Measurements from ENCODE around the gene MAP3K13.
"Not testable (repeated sequence)": the region's sequence is repeated elsewhere in the genome, so short reads cannot be mapped to it uniquely, and the experiment has no call there.

Gene MAP3K13

DNA sequence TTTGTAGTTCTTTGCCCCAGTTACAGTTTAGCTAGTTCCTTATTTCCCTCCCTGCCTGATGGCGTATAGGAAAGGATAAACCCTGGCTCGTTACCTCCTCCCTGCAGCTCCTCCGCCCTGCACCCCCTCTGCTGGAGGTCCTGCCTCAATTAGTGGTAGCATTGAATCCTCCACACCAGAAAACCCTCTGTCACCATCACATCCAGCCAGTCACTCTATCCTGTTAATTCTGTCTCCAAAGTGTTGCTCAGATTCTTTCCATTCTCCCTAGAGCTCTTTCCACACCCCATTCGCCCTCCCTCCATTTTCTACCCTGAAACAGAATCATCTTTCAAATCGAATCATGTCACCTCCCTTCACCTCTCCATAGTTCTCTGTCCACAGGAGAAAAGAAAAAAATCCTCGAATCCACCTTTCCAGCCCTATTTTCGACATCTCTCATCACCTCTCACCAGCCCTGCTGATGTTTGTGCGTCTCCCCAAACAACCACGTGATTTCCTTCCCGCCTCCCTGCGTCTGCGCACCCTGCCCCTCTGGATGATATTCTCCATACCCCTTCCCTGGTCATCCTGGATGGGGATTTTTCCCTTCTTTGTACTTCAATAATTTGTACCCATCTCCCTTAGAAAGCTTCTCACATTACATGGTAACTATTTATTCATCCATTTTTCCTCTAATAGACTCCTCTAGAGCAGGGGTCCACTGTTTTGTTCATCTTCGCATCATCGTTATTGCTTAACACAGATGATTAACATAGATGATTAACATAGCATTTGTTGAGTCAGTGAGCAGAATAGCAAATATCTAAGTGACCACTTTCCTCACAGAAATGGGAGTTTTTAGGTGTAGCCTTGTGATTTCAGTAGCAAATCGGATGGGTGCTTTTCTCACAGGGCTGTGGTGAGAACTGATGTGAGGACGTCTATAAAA, 37.1 kb downstream of the MAP3K13 start:
- DNase-seq (no peak), ATAC-seq (replicated peaks) (no peak)
- no peak overlapping the region for H3K4me3 Mint-ChIP-seq
- H3K4me1 Mint-ChIP-seq = no peaks in the 10 kb centered on the region
- no peaks in the 10 kb centered on the region for H3K27me3 Mint-ChIP-seq
- H3K36me3 Mint-ChIP-seq = no peaks in the 10 kb centered on the region
- H3K27ac Mint-ChIP-seq = no peak overlapping the region
- H3K9me3 Mint-ChIP-seq = no peaks in the 10 kb centered on the region

- DNase-seq (no peak), ATAC-seq (replicated peaks) (no peak)
- Mint-ChIP-seq H3K27ac (no peak overlapping the region), H3K4me1 (no peaks in the 10 kb centered on the region), H3K36me3 (no peaks in the 10 kb centered on the region), H3K4me3 (no peak overlapping the region), H3K27me3 (no peaks in the 10 kb centered on the region), H3K9me3 (no peaks in the 10 kb centered on the region)
These were observed 37.9 kb downstream of the MAP3K13 start for GRCh38 chr3:185400866-185401265.

- no peak for DNase-seq
- no peak overlapping the region for H3K4me3 Mint-ChIP-seq
- H3K4me1 Mint-ChIP-seq = no peaks in the 10 kb centered on the region
- H3K27ac Mint-ChIP-seq = no peak overlapping the region
- no peak for ATAC-seq (replicated peaks)
- H3K27me3 Mint-ChIP-seq = no peaks in the 10 kb centered on the region
- no peaks in the 10 kb centered on the region for H3K9me3 Mint-ChIP-seq
- H3K36me3 Mint-ChIP-seq = no peaks in the 10 kb centered on the region
These were observed 38.5 kb downstream of the MAP3K13 start for GRCh38 chr3:185401319-185401955.

GRCh38 chr3:185402561-185402960, 39.6 kb downstream of the MAP3K13 start:
- no peaks in the 10 kb centered on the region for H3K27me3 Mint-ChIP-seq
- no peak for DNase-seq
- no peaks in the 10 kb centered on the region for H3K9me3 Mint-ChIP-seq
- no peak overlapping the region for H3K4me3 Mint-ChIP-seq
- H3K27ac Mint-ChIP-seq = no peak overlapping the region
- no peaks in the 10 kb centered on the region for H3K4me1 Mint-ChIP-seq
- no peak for ATAC-seq (replicated peaks)
- H3K36me3 Mint-ChIP-seq = no peaks in the 10 kb centered on the region

- DNase-seq = no peak
- Mint-ChIP-seq H3K27ac (no peak overlapping the region), H3K9me3 (no peaks in the 10 kb centered on the region), H3K4me3 (no peak overlapping the region), H3K4me1 (no peaks in the 10 kb centered on the region), H3K27me3 (no peaks in the 10 kb centered on the region), H3K36me3 (no peaks in the 10 kb centered on the region)
- no peak for ATAC-seq (replicated peaks)
These were observed 40.1 kb downstream of the MAP3K13 start for GRCh38 chr3:185403002-185403401.

- DNase-seq = no peak
- Mint-ChIP-seq H3K9me3 (no peaks in the 10 kb centered on the region), H3K4me1 (no peaks in the 10 kb centered on the region), H3K4me3 (no peak overlapping the region), H3K27me3 (no peaks in the 10 kb centered on the region), H3K36me3 (no peaks in the 10 kb centered on the region), H3K27ac (no peak overlapping the region)
- ATAC-seq (replicated peaks) = no peak
These were observed 42.3 kb downstream of the MAP3K13 start for GRCh38 chr3:185405243-185405642.

- no peak overlapping the region for H3K4me3 Mint-ChIP-seq
- H3K36me3 Mint-ChIP-seq = no peaks in the 10 kb centered on the region
- H3K9me3 Mint-ChIP-seq = no peaks in the 10 kb centered on the region
- no peaks in the 10 kb centered on the region for H3K27me3 Mint-ChIP-seq
- DNase-seq (no peak), ATAC-seq (replicated peaks) (no peak)
- no peak overlapping the region for H3K27ac Mint-ChIP-seq
- no peaks in the 10 kb centered on the region for H3K4me1 Mint-ChIP-seq
These were observed 42.7 kb downstream of the MAP3K13 start for GRCh38 chr3:185405664-185406063.

DNA sequence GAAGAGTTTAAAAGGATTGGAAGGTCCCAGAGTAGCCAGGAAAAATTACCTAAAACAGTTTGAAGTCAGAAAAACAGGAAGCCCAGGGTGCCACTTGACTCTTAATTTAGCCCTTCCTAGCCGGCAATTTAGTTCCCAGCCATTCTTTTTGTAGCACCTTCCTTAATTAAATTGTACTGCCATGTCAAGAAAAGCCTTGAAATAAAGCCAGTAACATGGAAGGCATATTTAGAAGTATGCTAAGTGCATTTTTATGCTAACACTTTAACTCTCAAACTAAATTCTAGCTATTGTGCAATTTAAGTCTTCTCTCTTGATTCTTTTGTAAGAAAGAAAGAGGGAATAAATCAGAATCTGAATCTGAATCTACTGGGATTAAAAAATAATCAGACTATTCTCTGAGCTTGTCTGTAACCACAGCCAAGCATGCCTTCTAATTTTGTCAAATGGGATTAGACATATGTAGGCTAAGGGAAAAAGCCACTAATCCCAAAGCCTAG, 43.2 kb downstream of the MAP3K13 start:
- ATAC-seq (replicated peaks) (no peak), DNase-seq (no peak)
- H3K4me3 Mint-ChIP-seq = no peak overlapping the region
- H3K4me1 Mint-ChIP-seq = no peaks in the 10 kb centered on the region
- H3K36me3 Mint-ChIP-seq = no peaks in the 10 kb centered on the region
- H3K27ac Mint-ChIP-seq = no peak overlapping the region
- H3K9me3 Mint-ChIP-seq = no peaks in the 10 kb centered on the region
- H3K27me3 Mint-ChIP-seq = no peaks in the 10 kb centered on the region

DNA sequence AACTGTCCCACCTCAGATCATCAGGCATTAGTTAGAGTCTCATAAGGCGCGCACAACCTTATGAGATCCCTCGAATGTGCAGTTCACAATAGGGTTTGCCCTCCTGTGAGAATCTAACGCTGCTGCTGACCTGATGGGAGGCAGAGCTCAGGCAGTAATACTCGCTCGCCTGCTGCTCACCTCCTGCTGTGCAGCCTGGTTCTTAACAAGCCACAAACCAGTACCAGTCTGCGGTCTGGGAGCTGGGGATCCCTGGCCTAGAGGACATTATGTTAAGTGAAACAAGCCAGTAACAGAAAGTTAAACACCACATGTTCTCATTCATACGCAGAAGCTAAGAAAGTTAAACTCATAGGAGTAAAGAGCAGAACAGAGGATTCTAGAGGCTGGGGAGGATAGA, 47.0 kb downstream of the MAP3K13 start:
- Mint-ChIP-seq H3K4me1 (no peaks in the 10 kb centered on the region), H3K36me3 (no peaks in the 10 kb centered on the region), H3K9me3 (no peaks in the 10 kb centered on the region), H3K27me3 (no peaks in the 10 kb centered on the region), H3K27ac (no peak overlapping the region), H3K4me3 (no peak overlapping the region)
- no peak for ATAC-seq (replicated peaks)
- DNase-seq = no peak

GRCh38 chr3:185411133-185411532, 48.2 kb downstream of the MAP3K13 start:
- ATAC-seq (replicated peaks) = no peak
- Mint-ChIP-seq H3K4me1 (no peaks in the 10 kb centered on the region), H3K27ac (no peak overlapping the region), H3K4me3 (no peak overlapping the region), H3K9me3 (no peaks in the 10 kb centered on the region), H3K27me3 (no peaks in the 10 kb centered on the region), H3K36me3 (no peaks in the 10 kb centered on the region)
- DNase-seq = no peak

DNA sequence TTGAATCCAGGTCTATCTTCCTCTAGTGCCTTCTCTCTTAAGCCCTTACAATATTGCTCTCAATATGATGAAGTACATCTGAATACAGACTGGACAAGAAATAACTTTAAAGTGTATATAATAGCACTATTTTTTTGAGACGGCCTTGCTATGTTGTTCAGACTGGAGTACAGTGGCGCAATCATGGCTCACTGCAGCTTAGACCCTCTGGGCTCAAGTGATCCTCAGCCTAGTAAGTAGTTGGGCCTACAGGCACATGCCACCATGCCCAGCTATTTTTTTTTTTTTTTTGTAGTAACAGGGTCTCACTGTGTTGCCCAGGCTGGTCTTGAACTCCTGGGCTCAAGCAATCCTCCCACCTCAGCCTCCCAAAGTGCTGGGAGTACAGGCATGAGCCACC, 53.6 kb downstream of the MAP3K13 start:
- Mint-ChIP-seq H3K9me3 (no peaks in the 10 kb centered on the region), H3K27ac (no peak overlapping the region), H3K36me3 (no peaks in the 10 kb centered on the region), H3K4me3 (no peak overlapping the region), H3K4me1 (peaks cover 8 to 9% of the 10 kb centered on the region in 2 donors), H3K27me3 (peaks cover 0 to 7% of the 10 kb centered on the region in 2 donors)
- no peak for DNase-seq
- no peak for ATAC-seq (replicated peaks)

DNA sequence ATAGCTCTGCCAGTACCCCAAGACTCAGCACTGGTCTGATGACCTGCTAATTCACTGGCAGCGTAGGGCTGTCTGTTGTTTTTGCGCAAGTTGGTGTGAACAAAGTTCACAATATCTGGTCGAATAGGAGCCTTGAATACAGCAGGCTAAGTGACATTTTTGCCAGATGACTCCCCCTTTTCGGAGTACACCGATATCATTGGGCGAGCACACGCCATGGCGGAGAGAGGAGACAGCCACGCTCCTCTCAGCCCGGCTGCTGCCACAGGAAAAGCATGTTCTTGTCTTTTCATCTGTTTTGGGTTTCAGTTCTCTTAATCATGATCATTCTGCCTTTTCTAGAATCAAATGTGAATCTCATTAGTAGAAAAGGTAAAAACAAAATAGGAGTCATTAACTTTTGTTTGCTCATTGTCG, 55.6 kb downstream of the MAP3K13 start:
- not testable (repeated sequence) for H3K9me3 Mint-ChIP-seq, H3K27ac Mint-ChIP-seq, DNase-seq, H3K36me3 Mint-ChIP-seq, H3K4me3 Mint-ChIP-seq, H3K27me3 Mint-ChIP-seq
- ATAC-seq (replicated peaks) = peak; percentile 64 to 68
- peaks cover 8 to 14% of the 10 kb centered on the region in 2 donors for H3K4me1 Mint-ChIP-seq

DNA sequence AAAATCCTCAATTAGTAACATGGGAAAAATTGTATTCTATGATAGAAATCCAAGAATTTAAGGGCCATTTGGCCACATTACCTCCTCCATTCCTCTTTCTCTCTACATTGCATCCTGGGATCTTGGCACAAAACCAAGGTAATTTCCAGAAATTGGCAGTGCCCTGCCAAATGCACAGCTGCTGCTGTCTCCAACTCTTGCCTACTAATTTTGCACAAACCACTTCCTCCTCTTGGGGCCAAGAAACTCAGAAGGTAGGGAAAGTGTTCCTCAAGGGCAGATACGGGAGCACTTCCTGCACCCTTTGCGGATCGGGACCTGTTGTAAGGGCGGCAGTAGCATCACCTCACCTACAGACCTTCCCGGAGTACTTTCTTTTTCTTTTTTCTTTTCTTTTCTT, 57.8 kb downstream of the MAP3K13 start:
- no peak for DNase-seq
- ATAC-seq (replicated peaks) = peak in 1 of 2 donors; percentile 16
- no peak overlapping the region for H3K27ac Mint-ChIP-seq
- peaks cover 10 to 13% of the 10 kb centered on the region in 2 donors for H3K27me3 Mint-ChIP-seq
- no peak overlapping the region for H3K4me3 Mint-ChIP-seq
- no peaks in the 10 kb centered on the region for H3K36me3 Mint-ChIP-seq
- no peaks in the 10 kb centered on the region for H3K9me3 Mint-ChIP-seq
- H3K4me1 Mint-ChIP-seq = peaks cover 8 to 14% of the 10 kb centered on the region in 2 donors

DNA sequence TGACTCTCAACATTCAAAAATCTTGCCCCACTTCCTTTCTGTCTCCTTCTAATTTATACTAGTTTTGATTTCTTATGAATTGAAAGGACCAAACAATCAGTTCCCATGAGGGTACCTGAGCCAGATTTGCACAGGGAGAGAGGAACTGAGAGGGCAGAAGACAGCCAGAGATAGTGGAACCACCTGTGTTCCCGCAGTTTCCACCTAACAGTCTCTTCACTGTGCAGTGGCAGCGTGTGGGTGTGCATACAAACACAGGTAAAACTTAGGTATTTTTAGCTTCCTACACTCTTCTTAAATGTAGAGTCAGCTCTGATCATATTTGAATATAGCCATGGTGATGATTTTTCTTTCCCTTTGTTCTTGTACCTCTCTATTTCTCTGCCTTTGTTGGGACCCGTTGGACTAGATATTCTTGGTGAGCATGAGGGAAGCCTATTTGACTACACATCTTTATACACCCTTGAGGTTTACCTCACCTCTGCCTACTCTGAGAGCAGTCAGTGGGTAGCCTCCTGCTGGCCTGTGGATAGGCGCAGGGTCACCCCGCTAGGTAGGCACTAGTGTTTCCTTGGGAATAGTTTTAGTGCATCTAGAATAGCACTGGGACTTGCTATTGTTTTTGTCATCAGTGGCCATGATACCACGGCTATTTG, 58.8 kb downstream of the MAP3K13 start:
- H3K4me3 Mint-ChIP-seq = no peak overlapping the region
- peaks cover 8 to 14% of the 10 kb centered on the region in 2 donors for H3K4me1 Mint-ChIP-seq
- peak; percentile 46 to 53 for ATAC-seq (replicated peaks)
- DNase-seq = no peak
- no peaks in the 10 kb centered on the region for H3K36me3 Mint-ChIP-seq
- H3K27me3 Mint-ChIP-seq = peaks cover 13 to 14% of the 10 kb centered on the region in 2 donors
- no peak overlapping the region for H3K27ac Mint-ChIP-seq
- H3K9me3 Mint-ChIP-seq = no peaks in the 10 kb centered on the region
